HG03045 (cell line): ENCODE results near the gene SH3PXD2A.
A peak's percentile ranks its signal among the peaks of the same experiment; 100 is the strongest.

ENCODE experiments used
- ATAC-seq: cut with Tn5 transposase; IDR thresholded peaks from one replicate; pipeline ENCODE4 v1.9.1; 2021; ENCODE audit warnings: mild to moderate bottlenecking, moderate library complexity; ENCODE audit not compliant: unreplicated experiment

The SH3PXD2A gene

GRCh38 chr10:103693812-103694205 is 161.6 kb downstream of the SH3PXD2A start:
- ATAC-seq: no peak

DNA sequence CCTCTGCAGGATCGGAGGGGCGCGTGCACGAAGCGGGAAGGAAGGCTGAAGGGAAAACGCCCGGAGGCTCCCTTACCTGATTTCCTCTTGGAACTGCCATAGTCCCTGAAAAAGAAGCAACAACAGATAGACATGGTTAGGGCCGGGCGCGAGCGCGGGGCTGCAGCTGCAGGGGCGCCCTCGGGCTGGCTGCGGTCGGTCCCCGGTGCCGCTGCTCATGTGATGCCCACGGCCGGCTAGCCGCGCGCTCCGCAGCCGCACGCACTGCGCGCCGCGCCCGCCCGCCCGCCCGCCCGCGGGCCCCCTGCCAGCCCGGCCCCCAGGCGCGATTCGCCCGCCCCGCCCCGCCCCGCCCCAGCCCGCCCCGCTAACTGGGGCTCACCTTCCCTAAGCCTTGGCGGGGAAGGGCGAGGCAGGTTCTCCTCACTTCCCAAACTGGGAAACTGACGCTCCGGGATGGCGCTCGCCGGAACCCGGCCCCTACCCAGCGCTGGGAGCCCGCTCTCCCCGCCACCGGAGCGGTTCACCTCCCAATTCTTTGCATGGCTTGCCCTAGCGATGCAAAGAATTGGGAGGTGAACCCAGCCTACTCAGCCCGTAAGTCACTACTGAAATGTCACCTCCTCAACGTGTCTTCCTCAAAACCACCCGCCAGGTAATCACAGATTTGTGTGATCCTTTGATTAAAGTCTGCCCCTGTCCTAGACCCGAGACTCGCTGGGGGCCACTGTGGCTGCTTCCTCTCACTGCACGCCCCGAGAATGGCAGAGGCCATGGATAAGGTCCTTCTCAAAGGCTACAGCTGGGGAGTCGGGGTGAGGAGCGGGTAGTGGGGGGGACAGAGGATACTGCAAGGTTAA is 162.2 kb downstream of the SH3PXD2A start:
- peak; percentile 35 for ATAC-seq

DNA sequence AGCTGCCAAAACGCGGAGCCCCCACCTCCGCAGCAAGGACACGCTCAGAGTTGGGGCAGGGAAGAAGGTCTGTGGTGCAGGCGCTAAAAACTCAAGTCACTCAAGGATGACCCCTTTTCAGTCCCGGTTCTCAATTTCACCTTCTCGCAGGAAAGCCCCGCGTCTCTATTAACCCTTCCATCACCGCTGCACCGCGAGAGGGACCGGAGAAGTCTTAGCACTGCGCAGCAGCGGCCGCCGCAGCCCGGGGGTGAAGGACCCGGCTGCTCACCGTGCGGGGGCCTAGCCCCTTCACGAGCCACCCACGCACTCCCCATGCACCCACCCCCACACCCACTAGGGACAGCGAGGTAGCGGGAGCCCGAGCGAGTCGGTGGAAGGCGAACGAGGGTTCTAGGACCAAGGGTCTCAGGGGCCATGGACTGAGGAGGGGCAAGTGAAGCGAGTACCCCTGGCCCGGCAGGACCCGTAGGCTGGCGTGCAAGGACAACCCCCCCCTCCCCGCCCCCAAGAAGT is 162.9 kb downstream of the SH3PXD2A start:
- ATAC-seq: peak; percentile 47

GRCh38 chr10:103691723-103692435 is 163.5 kb downstream of the SH3PXD2A start:
- ATAC-seq: peak; percentile 16

GRCh38 chr10:103691267-103691666 is 164.1 kb downstream of the SH3PXD2A start:
- no peak for ATAC-seq

DNA sequence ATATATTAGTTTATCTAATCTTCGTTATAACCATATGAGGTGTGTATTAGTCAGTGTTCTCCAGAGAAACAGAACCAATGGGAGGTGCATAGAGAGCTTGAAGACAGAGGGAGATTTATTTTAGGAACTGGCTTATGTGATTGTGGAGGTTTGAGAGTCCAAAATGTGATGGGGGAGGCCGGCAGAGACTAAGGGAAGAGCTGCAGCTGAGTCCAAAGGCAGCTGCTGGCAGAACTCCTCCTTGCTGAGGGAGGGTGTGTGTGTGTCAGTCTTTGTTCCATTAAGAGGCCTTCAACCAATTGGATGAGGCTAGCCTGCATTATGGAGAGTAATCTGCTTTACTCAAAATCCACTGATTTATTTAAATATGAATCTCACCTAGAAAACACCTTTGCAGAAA is 165.1 kb downstream of the SH3PXD2A start:
- ATAC-seq: no peak

DNA sequence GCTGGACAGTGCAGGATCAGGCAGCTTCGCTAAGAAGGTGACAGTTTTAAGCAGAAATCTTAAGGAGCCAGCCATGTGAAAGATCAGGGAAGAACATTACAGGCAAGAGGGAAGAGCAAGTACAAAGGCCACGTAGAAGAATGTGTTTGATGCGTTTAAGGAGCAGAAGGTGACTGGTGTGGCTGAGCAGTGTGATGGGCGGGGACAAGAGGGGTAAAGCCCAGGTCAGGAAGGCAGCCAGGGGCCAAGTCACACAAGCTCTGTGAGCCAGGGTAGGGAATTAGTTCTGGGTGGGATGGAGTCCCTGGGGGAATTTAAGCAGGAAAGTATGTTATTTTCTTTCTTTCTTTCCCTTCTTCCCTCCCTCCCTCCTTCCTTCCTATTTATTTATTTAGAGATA is 166.9 kb downstream of the SH3PXD2A start:
- ATAC-seq: no peak

DNA sequence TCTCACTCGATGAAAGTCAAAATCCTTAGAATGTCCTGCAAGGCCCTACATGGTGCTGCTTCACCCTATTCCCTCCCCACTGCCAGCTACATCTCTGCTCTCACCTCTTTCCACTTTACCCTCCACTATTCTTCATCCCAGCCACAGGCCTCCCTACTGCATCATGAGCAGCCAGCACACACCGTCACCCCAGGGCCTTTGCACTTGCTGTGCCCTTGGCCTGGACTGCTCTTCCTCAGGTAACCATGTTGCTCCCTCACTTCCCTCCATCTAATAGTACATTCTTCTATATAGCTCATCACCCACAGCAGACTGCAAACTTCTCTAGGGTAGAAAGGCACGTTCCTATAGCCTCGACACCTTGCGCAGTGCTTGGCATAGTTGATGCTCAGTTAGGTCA is 167.7 kb downstream of the SH3PXD2A start:
- no peak for ATAC-seq

DNA sequence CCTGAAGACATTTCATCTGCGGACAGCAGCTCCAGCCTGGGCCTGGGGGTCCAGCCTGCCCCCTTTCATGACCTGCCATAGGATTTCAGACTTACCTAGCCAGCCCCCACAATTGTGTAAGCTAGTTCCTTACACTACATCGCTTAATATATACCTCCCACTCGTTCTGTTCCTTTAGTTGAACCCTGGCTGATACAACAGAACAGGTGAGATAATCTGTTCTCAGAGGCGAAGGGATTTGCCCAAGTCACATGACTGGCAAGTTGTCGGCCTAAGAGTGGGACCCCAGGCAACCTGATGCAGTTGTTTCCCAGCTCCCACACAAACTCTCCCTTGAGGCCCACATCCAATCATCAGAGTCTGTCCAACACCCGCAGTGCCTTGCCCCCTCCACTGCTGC is 168.2 kb downstream of the SH3PXD2A start:
- ATAC-seq: no peak

DNA sequence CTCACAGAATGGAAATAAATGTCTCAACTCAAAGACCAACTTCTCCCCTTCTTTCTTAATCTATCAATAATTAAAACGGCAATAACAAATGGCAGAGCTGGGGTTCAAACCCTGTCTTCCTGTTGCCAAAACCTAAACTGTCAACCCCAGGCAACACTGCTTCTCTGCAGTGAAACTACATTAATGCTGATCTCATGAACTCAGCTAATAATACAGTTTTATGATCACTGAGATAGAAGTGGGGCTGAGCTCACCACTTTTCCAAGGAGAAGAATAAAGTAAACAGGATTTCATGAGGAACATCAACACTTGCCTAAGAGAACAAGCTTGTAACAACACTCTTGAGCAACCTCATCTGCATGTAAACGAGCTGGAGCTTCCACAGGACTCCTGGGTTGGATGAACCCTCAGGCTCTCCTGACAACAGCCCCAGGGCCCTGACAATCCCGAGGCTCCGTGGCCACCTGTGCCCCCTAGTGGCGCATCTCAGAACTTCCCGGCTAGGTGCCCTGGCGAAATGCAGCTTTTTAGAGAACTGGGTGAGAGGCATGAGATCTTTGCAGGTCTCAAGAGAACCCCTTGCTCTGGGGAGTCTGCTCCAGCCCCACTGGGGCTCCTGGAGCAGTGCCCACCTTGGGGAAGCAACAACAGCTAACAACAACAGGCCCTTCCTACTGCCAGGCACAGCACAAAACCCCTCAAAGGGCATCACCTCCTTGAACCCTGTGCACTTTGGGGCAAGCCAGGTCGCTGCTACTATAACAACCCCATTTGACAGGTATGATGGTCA is 169.3 kb downstream of the SH3PXD2A start:
- peak; percentile 59 for ATAC-seq

GRCh38 chr10:103683851-103684250 is 171.5 kb downstream of the SH3PXD2A start:
- ATAC-seq: no peak

DNA sequence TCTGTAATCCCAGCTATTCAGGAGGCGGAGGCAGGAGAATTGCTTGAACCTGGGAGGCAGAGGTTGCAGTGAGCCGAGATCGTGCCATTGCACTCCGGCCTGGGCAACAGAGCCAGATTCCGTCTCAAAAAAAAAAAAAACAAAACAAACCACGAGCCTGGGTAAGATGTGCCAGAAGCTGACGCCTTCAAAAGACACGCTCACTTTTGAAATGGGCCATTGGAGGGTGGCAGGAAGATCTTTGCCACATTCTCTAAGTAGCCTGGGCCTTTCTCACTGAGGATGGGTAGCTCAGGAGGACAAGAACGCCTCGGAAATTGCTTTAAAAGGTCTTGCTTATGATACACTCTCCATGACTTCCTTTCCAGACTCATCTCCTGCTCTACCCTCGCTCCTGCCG is 172.7 kb downstream of the SH3PXD2A start:
- ATAC-seq: no peak

DNA sequence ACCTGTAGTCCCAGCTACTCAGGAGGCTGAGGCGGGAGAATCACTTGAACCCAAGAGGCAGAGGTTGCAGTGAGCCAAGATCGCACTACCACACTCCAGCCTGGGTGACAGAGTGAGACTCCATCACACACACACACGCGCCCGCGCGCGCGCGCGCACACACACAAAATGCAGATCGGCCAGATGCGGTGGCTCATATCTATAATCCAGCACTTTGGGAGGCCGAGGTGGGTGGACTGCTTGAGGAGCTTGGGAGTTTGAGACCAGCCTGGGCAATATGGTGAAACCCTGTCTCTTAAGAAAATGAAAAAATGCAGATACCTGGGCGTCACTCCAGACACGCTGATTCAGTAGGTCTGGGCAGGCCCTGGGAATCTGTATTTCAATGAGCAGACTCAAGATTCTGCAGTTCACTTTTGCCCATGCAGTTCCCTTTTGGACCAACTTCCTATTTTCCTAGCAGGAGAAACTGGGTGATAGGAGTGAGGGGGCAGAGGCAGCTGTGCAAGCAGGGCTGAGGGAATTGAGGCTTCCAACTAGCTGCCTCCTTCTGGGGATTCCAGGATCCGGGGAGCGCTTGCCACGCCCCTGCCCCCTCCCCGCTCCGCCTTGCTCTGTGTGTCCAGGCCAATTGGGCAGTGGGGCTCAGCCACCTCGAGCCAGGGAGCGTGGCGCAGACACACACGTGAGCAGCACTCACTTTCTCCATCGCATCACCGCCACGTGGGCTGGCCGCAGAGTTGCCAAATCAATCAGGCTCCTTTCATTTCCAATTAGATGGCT is 173.6 kb downstream of the SH3PXD2A start:
- no peak for ATAC-seq

DNA sequence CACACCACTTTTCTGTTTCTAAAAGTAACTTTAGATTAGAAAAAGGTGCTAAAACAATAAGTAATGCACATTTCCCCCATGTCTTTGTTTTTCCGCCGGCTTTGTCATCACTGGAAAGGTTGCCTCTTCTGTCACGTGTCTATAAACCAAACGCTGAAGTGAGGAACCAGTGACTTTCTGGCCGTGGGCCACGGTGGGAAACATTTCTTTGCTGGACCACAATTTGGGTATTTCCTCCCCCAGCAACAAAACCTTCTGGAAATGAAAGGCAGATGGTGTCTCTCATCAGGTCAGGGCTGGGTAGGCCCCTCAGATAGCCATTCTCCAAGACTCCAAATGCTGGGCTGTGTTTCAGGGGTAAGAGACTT is 174.5 kb downstream of the SH3PXD2A start:
- no peak for ATAC-seq

DNA sequence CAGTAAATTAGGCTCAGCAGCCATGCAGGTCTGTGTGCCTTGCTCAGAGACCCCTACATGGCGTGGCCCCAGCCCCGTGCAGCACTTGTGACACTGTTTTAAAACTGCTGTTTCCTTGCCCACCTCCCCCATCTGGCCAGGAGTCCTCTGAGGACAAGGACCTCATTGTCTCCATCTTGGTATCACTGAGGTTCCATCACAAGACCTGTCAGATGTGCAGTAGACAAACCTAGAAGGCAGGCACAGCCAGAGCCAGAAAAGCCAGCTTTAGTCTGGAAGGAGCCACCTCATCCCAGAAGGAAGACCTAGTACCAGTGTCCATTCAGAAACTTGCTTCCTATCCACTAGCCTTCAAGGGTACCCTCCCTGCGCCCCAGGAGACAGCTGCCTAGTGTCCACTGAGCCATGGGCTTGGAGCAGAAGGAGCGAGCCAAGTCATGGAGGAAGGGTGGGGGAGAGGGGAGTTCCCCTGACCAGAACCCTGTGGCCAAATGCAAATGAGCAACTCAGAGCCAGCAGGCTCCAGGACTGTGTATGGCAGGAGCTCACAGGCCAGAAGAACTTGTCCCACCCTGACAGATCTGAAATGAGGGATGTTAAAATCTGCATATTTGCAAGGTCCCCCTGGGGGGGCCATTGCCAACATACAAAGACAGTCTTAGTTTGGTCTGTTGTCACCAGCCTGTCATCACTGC is 176.1 kb downstream of the SH3PXD2A start:
- ATAC-seq: peak; percentile 68

GRCh38 chr10:103678178-103678526 is 177.2 kb downstream of the SH3PXD2A start:
- ATAC-seq: peak; percentile 79

DNA sequence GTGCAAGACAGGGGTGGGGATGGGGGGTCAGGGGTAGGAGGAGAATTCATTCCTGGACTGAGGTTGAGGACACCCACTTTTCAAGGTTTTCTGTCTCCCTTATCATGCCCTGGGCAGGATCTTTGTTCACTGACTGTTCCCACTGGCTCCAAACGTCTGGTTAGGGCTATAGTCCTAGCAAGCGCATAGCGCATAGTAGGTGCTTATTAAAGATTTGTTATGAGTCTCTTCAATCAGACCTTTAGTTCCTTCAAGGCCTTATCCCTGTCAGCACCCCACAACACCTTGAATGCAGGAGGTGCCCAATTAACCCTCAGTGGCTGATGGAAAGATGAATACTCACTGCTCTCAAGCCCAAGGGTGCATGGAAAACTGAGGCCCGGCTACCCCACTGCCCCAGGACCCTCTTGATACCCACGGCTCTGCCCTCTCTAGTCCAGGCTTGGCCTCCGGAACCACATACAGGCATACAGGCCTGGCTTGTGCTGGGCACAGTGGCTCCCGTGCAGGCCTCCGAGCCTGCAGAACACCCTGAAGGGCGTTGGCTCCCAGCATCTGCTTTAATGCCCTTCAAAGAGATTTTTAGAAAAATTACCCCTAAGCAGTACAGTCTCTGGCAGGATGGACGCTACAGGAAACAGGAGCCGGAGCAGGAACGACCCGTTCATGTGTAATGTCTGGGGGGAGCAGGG is 177.7 kb downstream of the SH3PXD2A start:
- peak; percentile 3 for ATAC-seq

DNA sequence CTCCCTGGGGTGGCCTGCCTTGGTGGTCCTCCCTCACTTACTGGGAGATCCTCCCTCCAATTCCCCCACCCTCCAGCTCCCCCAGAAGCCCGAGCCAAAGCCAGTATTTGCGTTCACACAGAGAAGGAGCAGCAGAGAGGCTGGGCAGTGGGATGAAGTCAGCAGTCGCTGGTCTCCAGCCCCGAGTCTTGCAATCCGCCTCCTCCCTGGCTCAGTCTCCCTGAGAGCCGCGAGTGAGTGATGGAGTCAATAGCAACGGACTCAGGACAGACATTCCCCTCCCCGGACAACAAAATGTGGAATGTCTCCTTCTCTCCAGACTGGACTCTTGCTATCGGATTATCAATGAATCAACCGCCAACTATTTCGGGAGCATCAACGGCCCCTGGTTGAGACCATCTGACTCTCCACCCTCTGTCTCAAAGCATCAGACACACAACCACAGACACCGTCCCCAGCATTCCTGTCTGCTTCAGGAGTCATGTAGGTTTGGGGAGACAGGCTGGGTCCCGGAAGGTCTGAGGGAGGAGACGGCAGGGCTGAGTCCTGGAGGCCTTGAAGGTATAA is 178.4 kb downstream of the SH3PXD2A start:
- ATAC-seq: no peak
